Inflammatory macrophage treated with lipopolysaccharide for 4 hours (primary cell): Measurements from ENCODE around the gene RNF144A.

ENCODE experiments used
- DNase-seq: peaks from one replicate; pipeline ENCODE4 v3.0.0-alpha.2; 2020

The RNF144A gene

GRCh38 chr2:7010391-7011054, 93.3 kb downstream of the RNF144A start:
- no peak for DNase-seq

- no peak for DNase-seq
Observed at GRCh38 chr2:7011356-7012083, 94.3 kb downstream of the RNF144A start.

DNA sequence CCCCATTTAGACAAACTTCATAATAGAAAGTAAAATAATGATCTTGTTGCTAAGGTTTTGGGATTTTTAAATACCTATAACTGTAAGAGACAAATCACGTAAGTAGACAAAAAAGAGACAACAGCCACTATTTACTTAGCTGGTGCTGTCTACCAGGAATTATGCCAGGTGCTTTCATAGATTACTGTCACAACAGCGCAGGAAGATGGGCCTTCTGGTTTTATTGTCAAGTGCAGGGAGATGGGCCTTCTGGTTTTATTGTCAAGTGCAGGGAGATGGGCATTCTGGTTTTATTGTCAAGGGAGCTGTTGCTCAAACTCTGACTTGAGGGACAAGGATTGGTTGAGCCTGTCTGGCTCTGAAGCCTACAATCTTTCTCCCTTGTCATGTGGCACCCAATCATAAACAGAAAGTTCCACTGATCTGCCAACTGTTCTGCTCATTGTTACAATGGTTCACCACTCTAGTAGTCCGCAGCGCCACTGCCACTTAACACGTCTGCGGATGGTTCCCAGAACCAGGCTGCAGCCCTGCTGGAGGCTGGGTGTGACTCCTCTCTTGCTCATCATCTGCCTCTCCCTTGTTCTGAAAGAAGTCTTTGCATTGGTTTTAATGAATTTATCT, 95.0 kb downstream of the RNF144A start:
- no peak for DNase-seq

GRCh38 chr2:7013471-7014160, 96.4 kb downstream of the RNF144A start:
- DNase-seq = no peak

- DNase-seq = peak; percentile 43
Observed at GRCh38 chr2:7014174-7014640, 97.0 kb downstream of the RNF144A start.

GRCh38 chr2:7015007-7015950, 98.1 kb downstream of the RNF144A start:
- no peak for DNase-seq

- DNase-seq = no peak
Observed at GRCh38 chr2:7016148-7016547, 98.9 kb downstream of the RNF144A start.

- no peak for DNase-seq
Observed at GRCh38 chr2:7016601-7017211, 99.5 kb downstream of the RNF144A start.

GRCh38 chr2:7017671-7018281, 100.6 kb downstream of the RNF144A start:
- no peak for DNase-seq

- no peak for DNase-seq
Observed at GRCh38 chr2:7018282-7018701, 101.1 kb downstream of the RNF144A start.

GRCh38 chr2:7018767-7019166, 101.6 kb downstream of the RNF144A start:
- DNase-seq = no peak

DNA sequence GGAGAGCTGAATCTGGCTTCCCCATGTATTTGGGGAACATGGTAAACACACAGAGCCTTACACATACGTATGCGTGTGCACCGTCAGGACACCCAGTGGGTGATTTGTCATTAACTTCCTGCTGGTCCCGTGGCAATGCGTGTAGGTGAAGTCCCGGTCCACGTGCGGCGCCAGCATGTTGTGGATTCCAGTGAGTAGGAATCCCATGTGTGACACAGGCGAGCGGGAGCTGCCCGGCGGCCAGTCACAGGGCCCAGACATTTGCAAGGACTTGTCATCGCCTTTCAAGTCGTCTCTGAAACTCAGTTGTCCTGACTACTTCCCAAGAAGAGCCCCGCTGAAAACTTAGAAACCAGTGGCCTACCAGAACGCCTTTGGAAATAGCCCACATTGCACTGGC, 102.0 kb downstream of the RNF144A start:
- DNase-seq = no peak

- no peak for DNase-seq
Observed at GRCh38 chr2:7020059-7020458, 102.8 kb downstream of the RNF144A start.

- no peak for DNase-seq
Observed at GRCh38 chr2:7020468-7020867, 103.3 kb downstream of the RNF144A start.

DNA sequence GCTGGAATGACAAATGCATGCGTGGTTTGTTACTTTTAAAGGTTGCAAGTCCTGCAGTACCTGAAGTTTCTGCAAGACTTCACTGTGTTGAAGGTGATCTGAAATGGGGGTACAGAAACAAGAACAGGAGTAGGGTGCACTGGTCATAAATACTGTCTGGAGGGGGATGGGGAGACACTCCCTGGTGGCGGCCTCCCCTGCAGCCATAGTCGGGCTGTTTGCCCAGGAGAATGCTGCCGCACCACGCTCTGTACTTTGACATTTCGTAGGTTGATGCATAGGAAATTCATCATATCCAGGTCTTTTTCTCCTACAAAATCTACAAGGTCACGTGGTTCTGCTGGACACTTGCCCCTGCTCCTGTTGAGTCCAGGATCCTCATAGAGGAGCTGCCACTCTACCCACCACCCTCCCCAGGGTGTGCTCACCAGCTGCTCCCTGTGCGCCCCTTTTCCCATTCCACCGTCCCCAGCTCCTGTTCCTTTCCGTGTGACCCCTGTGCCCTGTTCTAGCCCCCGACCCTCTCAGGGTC, 103.8 kb downstream of the RNF144A start:
- no peak for DNase-seq

DNA sequence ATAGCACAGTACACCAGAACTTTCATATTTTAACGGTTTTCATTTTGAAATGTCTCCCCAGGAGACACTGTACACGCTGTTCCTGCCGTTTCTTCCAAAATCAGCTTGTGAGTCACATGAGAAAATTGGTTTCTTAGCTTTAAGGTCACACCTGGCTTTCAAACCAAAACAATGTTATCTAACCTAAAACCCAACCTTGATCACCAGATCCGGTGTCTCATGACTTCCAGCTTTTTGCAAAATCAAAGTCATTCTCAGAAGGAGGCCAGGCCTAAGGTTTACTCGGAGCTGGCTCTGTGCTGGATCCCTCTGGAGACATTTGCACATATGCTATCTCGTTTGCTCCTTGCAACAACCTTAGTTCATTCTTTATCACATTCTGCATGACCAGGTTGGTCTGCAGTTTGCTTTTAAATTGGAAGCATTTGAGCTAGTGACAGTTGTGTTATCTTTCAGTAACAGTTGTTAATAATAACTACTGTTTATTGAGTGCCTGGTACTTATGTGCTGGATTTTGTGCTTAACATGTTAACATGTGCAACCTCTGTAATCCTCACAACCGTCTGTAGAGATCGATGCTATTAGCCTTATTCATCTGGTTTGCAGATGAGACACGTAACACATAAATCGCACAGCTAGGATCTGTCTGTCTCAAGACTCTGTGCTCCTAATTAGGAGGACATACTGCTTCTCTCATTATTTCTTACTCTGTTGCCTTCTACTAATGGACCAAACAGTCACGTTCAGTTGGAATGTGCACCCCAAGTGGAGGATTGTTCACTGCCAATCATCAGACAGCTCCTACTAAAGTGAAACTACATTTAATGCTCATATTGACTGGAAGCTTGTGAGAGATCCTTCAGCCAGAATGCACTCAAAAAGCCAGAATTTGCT, 105.5 kb downstream of the RNF144A start:
- DNase-seq = no peak

DNA sequence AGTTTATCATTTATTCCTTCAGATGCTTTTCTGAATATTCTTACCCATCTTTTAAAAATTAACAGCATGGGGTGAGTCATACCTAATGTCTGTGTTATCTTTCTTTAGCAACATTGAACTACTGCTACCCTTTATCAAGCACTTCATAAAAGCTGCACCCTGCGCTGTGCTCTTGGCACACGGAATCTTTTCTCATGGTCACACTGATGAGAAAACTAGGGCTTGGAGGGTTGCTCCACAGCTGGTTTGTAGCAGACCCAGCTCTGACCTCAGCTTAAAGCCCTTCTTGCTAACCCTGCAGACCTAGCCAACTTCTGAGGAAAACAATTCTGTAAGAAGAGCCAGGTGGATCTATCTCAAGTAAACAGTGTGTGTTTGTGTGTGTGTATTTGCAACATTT, 106.3 kb downstream of the RNF144A start:
- DNase-seq = no peak

- no peak for DNase-seq
Observed at GRCh38 chr2:7024261-7024660, 107.0 kb downstream of the RNF144A start.

- no peak for DNase-seq
Observed at GRCh38 chr2:7025082-7025481, 107.9 kb downstream of the RNF144A start.

- DNase-seq = no peak
Observed at GRCh38 chr2:7026742-7027141, 109.5 kb downstream of the RNF144A start.
